HG02981 (cell line): ENCODE data around the gene ADSL.

Experiments used
- ATAC-seq: cut with Tn5 transposase; IDR thresholded peaks from one replicate; pipeline ENCODE4 v1.9.1; 2021; ENCODE audit warnings: mild to moderate bottlenecking, moderate library complexity; ENCODE audit not compliant: unreplicated experiment

Gene ADSL

DNA sequence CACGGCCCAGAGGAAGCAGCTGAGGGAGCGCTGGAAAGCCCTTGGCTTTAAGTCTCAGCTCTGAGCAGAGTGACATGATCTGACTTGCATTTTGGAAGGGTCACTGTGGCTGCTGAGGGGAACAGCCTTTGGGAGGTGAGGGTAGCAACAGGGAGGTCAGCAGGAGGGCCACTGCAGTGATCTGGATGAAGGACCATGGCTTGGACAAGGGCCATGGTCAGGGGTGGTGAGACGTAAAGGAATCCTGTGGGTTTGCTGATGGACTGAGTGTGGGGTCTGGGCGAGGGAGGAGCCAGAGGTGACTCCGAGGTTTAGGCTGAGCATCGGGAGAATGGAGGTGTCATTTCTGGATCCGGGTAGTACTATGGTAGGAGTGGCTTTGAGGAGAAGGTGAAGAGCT, 57.4 kb downstream of the ADSL start:
- ATAC-seq = no peak

DNA sequence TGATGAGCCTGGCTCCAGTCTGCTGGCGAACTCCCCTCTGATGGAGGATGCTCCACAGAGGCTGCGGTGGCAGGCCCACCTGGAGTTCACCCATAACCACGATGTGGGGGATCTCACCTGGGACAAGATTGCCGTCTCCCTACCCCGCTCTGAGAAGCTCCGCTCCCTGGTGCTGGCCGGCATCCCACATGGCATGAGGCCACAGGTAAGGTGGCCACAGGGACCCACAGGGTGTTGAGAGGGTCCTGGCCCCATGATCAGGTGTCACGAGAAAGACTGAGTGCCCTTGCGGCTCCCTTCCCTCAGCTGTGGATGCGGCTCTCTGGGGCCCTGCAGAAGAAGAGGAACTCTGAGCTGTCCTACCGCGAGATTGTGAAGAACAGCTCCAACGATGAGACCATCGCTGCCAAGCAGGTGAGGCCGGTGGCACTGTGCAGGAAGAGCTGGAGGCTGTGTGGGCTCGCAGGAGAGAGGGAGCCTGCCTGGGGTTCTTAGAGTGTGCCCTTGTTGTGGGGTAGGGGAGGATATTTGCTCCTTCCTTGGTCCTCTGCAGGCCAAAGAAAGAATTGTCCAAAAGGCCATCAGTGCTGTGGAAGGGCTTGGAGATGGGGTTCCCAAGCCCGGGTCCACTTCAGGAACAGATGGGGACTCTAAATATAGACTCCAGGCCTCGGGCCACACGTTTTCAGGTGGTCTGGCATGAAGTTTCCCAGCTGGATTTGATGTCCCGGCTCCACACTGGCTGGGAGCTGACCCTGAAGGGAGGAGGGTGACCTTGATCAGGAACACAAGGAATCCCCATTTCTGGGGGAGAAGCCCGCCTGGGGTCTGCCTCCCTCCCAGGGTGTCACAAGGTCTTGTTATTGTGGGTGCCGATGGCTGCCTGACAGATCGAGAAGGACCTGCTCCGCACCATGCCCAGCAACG, 58.2 kb downstream of the ADSL start:
- no peak for ATAC-seq

DNA sequence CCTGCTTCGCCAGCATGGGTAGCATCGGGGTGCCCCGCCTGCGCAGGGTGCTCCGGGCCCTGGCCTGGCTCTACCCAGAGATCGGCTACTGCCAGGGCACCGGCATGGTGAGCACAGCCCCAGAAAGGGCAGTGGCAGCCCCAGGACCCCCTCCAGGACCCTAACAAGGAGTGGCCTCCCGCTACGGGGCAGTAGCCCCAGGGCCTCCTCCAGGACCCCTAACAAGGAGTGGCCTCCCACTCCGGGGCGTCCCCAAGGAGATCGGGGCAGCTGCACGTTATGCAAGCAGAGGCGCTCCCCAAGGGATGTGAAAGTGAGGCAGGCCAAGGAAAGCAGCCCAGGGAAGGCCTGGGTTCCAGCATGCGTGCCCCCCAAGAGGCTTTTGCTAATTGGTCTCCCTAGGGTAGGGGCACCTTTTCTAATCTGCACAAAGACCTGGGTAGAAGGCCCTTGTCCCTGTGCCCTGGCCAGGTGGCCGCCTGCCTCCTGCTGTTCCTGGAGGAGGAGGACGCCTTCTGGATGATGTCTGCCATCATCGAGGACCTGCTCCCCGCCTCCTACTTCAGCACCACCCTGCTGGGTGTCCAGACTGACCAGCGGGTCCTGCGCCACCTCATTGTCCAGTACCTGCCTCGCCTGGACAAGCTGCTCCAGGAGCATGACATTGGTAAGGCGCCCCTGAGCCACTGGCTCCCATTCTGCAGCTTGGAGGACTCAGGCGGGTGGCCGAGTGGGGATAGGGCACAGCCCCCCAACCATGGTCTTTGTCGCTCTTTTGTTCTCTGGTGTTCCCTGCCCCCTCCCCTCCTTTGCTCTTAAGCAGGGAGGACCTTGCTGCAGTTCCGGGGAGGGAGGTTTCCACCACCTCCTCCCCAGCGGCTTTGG, 59.1 kb downstream of the ADSL start:
- no peak for ATAC-seq

DNA sequence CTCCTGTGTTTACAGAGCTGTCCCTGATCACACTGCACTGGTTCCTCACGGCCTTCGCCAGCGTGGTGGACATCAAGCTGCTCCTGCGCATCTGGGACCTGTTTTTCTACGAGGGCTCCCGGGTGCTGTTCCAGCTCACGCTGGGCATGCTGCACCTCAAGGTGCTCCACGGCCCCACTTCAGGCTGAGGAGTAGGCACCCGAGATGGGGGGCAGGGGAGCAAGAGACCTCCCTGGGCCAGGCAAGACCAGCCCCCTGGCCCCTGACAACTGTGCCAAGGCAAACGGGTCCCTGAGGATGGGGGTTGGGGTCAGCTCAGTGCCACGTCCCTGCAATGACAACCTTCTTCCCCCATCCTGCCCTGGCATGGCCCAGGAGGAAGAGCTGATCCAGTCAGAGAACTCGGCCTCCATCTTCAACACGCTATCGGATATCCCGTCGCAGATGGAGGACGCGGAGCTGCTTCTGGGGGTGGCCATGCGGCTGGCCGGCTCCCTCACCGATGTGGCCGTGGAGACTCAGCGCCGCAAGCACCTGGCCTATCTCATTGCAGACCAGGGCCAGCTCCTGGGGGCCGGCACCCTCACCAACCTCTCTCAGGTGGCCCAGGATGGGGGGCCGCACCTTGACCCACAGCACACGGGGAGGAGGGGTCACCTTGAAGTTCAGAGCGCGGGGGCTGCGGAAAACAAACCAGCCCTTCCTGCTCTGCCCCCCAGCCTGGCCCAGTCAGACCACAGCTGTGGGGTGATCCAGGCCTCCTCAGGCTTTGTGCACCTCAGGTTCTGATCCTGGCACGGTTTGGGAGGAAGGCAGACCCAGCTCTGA, 60.0 kb downstream of the ADSL start:
- no peak for ATAC-seq

DNA sequence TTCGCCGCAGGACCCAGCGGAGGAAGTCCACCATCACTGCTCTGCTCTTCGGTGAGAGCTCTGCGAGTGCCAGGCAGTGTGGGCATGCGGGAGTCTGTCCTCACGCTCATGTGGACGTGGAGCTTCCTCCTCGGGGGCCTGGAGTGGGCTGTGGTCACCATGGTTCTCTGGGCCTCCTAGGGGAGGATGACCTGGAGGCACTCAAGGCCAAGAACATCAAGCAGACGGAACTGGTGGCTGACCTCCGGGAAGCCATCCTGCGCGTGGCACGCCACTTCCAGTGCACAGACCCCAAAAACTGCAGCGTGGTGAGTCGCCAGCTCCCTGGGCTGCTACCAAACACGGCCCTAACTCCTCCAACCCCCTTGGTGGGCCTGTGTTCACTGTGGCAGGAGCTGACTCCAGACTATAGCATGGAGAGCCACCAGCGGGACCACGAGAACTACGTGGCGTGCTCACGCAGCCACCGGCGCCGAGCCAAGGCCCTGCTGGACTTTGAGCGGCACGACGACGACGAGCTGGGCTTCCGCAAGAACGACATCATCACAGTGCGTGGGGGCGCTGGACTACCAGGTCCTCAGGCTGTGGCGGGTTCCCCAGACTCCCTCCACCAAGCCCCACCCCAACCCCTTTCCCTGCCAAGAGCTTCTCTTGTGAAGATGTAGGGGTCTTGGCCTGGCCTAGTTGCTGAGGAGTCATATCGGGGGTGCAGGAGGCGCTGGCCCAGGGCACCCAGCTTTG, 60.9 kb downstream of the ADSL start:
- no peak for ATAC-seq

DNA sequence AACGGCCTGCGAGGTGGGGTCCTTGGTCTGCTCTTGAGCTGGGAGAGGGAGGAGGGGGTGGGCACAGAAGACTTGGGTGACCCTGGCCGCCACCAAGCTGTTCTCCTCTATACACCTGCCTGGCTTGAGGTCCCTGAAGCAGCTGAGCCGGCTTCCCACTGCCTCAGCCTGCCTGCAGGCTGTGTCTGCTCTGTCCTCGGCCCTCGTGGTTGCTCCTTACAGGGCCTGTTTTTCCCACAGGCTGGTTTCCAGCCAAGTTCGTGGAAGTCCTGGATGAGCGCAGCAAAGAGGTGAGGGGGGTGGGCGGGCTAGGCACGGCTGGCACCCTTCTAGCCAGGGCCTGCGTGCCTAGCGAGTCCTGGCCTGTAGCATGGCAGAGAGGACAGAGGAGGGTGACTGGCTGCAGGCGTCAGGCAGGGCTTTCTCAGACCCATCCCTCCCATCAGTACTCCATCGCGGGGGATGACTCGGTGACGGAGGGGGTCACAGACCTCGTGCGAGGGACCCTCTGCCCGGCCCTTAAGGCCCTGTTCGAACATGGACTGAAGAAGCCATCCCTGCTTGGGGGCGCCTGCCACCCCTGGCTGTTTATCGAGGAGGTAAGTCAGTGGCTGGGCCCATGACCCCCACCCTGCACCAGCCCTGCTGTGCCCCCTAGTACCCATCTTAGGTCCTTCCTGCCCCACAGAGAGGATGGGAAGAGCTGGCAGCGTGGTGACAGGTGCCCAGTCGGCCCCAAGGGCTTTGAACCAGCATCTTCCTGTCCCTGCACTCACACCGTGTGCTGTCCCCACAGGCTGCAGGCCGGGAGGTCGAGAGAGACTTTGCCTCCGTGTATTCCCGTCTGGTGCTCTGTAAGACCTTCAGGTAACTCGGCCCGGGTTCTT, 61.8 kb downstream of the ADSL start:
- no peak for ATAC-seq

DNA sequence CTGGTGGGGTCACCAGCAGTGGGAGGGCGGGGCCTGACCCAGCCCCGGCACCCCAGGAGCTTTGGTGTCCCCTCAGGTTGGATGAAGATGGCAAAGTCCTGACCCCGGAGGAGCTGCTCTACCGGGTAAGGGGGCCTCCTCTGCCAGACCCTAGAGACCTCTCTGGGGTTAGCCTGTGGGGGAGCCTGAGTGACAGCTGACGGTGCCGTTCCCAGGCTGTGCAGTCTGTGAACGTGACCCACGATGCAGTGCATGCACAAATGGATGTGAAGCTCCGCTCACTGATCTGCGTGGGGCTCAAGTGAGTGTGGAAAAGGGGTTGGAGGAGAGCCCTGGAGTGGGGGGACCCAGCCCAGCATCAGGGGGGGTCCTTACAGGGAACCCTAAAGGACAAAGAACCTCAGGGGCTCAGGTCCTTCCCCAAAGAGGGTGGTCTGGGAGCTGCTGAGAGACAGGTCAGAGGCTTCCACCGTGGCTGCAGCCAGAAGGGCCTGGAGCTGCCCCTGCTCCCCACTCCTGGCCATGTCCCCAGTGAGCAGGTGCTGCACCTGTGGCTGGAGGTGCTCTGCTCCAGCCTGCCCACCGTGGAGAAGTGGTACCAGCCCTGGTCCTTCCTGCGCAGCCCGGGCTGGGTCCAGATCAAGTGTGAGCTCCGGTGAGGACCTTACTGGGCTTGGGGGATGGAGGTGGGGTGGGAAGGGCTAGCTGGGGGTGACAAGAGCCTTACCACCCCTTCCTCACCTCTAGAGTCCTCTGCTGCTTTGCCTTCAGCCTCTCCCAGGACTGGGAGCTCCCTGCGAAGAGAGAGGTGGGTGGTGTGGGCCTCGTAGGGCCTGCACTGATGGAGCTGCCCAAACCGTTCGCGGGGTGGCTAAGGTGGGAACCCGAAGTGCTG, 62.7 kb downstream of the ADSL start:
- no peak for ATAC-seq

DNA sequence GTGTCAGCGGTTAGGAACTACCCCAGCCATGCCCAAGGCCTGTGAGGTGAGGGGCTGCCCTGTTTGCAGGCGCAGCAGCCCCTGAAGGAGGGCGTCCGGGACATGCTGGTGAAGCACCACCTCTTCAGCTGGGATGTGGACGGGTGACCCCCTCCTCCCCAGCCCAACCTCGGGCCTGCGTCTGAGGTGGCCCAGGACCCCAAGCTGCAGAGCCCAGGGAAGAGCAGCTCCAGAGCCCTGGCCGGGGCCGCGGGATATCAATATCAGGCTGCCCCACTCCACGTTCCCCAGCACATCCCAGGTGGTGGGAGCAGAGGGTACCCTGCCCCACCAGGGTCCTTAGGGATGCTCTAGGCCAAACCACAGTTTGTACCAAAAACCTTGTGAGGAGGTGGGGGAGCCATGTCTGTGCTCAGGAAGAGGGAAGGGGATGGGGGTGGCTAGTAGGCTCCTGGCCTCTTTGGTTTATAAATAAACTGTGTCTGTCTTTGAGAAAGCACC, 63.4 kb downstream of the ADSL start:
- no peak for ATAC-seq

DNA sequence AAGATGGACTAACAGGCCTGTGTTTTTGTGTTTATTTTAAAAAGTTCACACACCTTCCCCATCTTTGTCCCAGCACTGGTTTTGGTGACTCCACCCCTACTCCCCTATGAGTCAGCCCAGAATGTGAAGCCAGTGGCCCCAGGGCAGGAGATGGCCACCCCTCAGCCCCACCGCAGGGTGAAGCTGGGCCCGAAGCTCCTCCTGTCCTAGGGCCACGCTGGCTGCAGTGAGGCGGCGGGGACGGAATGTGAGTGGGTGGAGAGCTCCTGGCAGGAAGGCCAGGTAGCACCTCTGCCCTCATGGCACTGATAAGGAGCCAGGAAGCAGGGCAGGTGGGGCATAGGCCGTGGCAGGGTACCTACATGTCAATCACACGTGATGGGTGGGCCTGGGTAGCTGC, 64.0 kb downstream of the ADSL start:
- ATAC-seq = no peak

DNA sequence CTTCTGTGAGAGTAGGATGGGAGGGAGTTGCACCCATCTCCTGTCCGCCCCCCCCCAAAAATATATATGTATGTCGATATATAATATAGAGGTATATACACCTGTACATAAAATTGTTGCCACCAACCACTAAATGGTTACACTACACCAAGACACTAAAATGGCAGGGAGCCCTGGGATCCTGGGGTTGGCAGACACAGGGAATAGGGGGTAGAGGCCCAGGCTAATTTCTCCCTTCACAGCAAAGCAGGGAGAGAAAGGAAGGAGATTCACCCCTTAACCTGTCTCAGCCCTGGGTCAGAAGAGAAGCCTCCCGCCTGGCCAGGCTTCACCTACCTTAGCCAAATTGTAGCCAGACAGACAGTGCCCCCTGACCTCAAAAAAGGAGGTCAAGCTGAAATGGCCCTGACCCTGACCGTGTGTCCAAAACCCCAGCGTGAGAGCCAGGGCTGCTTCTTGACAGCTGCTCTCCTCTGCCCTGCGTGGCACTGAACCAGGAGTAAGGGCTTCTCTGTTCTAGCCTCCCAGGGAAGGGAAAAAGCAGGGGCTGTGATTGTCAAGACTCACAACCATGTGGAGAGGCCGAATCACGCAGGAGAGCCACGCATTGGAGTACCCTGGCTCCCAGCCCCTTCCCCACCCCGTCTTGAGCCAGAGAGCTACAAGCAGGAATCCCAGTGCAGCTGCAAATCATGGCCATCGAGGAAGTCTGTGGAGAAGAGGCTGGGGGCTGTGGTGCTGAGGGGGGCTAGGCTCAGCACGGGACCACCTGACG, 64.6 kb downstream of the ADSL start:
- ATAC-seq = no peak

DNA sequence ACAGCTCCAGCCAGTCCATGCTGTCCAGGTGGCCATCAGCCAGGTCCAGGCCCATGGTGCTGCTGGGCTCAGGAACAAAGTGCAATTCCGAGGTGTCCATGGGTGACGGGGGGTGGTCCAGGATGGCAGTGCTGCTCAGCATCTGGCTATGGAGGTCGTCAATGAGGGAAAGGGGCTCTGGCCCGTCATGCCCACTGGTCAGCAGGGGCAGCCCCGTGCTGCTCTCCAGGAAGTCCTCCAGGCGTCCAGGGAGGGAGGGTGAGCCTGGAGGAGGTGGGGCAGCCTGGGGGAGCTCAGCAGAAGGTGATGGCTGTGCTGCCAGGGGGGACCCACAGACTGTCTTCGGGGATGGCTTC, 65.2 kb downstream of the ADSL start:
- ATAC-seq = no peak

DNA sequence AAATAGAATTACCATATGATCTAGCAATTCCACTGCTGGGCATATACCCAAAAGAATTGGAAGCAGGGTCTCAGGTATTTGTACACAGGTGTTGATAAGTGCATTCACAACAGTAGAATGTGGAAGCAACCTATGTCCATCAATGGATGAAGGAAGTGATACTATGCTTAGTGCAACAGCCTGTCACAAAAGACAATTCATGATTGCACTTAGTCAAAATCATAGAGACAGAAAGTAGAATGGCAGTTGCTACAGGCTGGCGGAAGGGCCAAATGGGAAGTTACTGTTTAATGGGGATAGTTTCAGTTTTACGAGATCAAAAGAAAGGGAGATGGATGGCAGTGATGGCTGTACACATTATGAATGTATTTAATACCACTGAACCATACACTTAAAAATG, 66.1 kb downstream of the ADSL start:
- peak; percentile 40 for ATAC-seq

DNA sequence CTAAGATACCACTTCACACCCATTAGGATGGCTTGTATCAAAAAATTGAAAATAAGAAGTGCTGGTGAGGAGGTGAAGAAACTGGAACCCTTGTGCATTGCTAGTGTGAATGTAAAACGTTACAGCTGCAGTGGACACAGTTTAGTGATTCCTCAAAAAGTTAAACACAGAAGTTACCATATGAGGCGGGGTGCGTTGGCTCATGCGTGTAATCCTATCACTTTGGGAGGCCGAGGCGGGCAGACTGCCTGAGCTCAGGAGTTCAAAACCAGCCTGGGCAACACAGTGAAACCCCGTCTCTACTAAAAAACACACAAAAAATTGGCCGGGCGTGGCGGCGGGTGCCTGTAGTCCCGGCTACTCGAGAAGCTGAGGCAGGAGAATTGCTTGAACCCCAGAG, 67.6 kb downstream of the ADSL start:
- ATAC-seq = no peak

DNA sequence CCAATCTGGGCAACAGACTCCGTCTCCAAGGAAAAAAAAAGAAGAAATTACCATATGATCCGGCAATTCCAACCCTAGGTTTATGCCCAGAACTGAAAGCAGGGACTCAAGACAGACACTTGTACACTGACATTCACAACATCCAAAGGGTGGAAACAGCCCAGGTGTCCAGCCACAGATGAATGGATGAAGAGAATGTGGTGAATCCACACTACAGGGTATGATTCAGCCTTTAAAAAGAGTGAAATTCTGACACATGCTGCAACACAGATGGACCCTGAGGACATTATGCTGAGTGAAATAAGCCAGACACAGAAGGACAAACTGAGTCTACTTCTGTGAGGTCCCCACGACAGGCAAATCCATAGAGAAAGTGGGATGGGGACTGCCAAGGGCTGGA, 68.0 kb downstream of the ADSL start:
- no peak for ATAC-seq

DNA sequence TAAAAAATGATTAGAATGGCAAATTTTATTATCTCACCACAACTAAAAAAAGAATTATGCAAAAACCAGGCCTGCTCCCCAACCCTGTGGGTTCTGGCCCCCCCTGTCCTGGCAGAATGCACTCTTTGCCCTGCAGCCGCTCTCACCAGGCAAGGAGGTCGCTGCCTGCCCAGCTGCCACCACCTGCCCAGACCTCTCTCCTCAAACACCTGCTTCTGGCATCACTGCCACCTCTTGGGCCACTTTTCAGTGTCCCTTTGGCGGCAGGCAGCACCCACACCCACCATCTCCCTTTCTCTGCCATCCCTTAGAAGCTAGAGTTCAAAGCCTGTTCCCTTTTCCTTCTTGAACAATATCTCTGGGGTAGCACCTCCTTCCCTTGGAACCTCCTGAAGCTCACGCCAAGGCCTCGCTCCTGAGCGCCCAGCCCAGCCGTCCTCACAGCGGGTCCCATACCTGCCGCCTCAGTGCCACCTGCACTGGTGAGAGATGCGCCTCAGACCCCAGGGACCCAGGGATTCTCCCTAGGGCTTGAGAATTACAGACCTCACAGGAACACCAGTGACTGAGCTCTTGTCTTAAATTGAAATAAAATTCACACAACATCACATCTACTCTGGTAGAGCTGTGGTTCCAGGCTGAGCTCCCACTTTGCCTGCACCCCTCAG, 68.7 kb downstream of the ADSL start:
- no peak for ATAC-seq

DNA sequence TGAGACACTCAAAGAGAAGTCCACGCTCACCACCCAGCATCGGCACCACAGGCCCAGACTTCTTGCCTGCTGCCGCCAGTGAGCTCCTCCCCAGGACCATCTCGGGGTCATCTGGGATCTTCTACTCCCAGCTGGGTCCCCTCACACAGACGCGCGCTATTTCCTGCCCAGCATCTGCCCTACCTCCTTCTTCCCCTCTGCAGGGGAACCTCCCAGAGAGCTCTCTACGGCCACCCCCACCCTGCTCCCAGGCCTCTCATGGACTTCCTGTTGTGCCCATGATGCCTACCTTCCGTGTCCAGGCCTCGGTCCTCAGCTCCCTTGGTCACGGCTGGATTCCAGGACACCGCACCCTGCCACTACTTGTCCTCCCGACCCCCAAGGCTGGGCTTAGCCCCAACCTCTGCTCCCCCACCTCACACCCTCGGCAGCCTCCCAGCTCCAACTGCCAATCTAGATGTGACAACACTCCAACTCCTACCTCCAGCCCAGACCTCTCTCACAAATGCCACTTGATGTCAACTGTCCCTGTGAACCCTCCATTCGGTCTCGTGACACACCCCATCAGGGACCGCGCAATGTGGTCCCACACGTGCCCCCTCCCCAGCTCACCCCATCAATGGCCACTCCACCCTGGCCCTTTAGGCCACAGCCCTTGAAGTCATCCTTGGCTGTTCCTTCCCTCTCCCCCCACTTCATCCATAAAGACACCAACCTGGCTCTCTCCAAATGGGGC, 69.4 kb downstream of the ADSL start:
- no peak for ATAC-seq

DNA sequence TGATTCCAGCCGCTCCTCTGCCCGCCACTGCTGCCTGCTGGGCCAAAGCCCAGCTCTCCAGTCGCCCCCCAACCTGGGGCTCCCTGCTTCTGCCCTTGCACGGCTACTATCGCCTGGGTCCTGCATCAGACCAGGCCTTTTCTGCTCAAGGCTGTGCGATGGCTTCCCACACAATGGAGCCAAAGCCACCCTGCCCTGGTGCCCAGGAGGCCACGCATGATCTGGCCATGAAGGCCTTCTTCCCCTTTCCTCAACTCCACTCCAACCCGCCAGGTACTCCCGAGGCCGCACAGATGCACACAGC, 69.9 kb downstream of the ADSL start:
- no peak for ATAC-seq
